HUES6 (cell line): ENCODE data around the gene LMLN.
A peak's percentile ranks its signal among the peaks of the same experiment; 100 is the strongest.
"Not testable (repeated sequence)": the region's sequence is repeated elsewhere in the genome, so short reads cannot be mapped to it uniquely, and the experiment has no call there.

Experiments used
- H3K27ac ChIP-seq: 2 replicates; pipeline ENCODE4 v1.7.0; 2013; ENCODE audit warnings: low read depth, mild to moderate bottlenecking, low read length, inconsistent platforms
- H3K27me3 ChIP-seq: 2 replicates; pipeline ENCODE4 v1.6.1; 2013; ENCODE audit warnings: low read length; ENCODE audit not compliant: control insufficient read depth, insufficient read depth
- H3K36me3 ChIP-seq: 2 replicates; pipeline ENCODE4 v1.6.1; 2013; ENCODE audit warnings: low read length; ENCODE audit not compliant: control insufficient read depth, insufficient read depth
- H3K4me1 ChIP-seq: 2 replicates; pipeline ENCODE4 v1.6.1; 2013; ENCODE audit warnings: low read length; ENCODE audit not compliant: control insufficient read depth, insufficient read depth
- H3K4me3 ChIP-seq: 2 replicates; pipeline ENCODE4 v1.5.1; 2013; ENCODE audit warnings: low read depth, low read length
- H3K9ac ChIP-seq: one replicate; pipeline ENCODE4 v1.6.1; 2013; ENCODE audit warnings: mild to moderate bottlenecking, low read length
- H3K9me3 ChIP-seq: 2 replicates; pipeline ENCODE4 v1.6.1; 2013; ENCODE audit warnings: low read depth, low read length; ENCODE audit not compliant: control insufficient read depth, insufficient read depth

The LMLN gene

GRCh38 chr3:197958346-197958745 lies 1.7 kb upstream of the LMLN start:
- Histone ChIP-seq H3K9ac (no peak overlapping the region), H3K27ac (no peak overlapping the region), H3K9me3 (no peaks in the 10 kb centered on the region), H3K36me3 (peaks cover 37% of the 10 kb centered on the region), H3K4me3 (no peak overlapping the region), H3K4me1 (peaks cover 9% of the 10 kb centered on the region), H3K27me3 (no peaks in the 10 kb centered on the region)

GRCh38 chr3:197958848-197959247 lies 1.2 kb upstream of the LMLN start:
- not testable (repeated sequence) for H3K4me3 ChIP-seq, H3K4me1 ChIP-seq, H3K9ac ChIP-seq, H3K27ac ChIP-seq, H3K9me3 ChIP-seq, H3K27me3 ChIP-seq
- peaks cover 32% of the 10 kb centered on the region for H3K36me3 ChIP-seq

- H3K4me3 ChIP-seq, result peak overlapping the region; percentile 82
- peaks cover 26% of the 10 kb centered on the region for H3K36me3 ChIP-seq
- H3K9me3 ChIP-seq, result no peaks in the 10 kb centered on the region
- no peak overlapping the region for H3K27ac ChIP-seq
- H3K4me1 ChIP-seq, result peaks cover 9% of the 10 kb centered on the region
- no peaks in the 10 kb centered on the region for H3K27me3 ChIP-seq
- H3K9ac ChIP-seq, result peak overlapping the region; percentile 27
Observed at GRCh38 chr3:197959500-197959890, 522 bp upstream of the LMLN start.

- peak overlapping the region; percentile 82 for H3K4me3 ChIP-seq
- peaks cover 9% of the 10 kb centered on the region for H3K4me1 ChIP-seq
- H3K9me3 ChIP-seq, result peaks cover 3% of the 10 kb centered on the region; the same call in 1 of the 2 replicates
- no peaks in the 10 kb centered on the region for H3K27me3 ChIP-seq
- peak overlapping the region; percentile 80 for H3K9ac ChIP-seq
- peaks cover 11% of the 10 kb centered on the region for H3K36me3 ChIP-seq
- H3K27ac ChIP-seq, result no peak overlapping the region
Observed at GRCh38 chr3:197960694-197961581, 921 bp downstream of the LMLN start.

- Histone ChIP-seq H3K9ac (no peak overlapping the region), H3K27ac (no peak overlapping the region), H3K36me3 (peaks cover 5% of the 10 kb centered on the region; the same call in 1 of the 2 replicates), H3K4me1 (peaks cover 9% of the 10 kb centered on the region), H3K27me3 (no peaks in the 10 kb centered on the region), H3K4me3 (no peak overlapping the region), H3K9me3 (peaks cover 5% of the 10 kb centered on the region)
Observed at GRCh38 chr3:197961582-197961945, 1.5 kb downstream of the LMLN start.

GRCh38 chr3:197963019-197963637 lies 3.1 kb downstream of the LMLN start:
- Histone ChIP-seq H3K9ac (no peak overlapping the region), H3K9me3 (peaks cover 16% of the 10 kb centered on the region)

GRCh38 chr3:197967337-197967989 lies 7.4 kb downstream of the LMLN start:
- not testable (repeated sequence) for H3K27ac ChIP-seq, H3K36me3 ChIP-seq, H3K4me1 ChIP-seq, H3K9ac ChIP-seq, H3K4me3 ChIP-seq, H3K27me3 ChIP-seq
- H3K9me3 ChIP-seq, result peaks cover 26% of the 10 kb centered on the region

More at GRCh38 chr3:197963019-197963637, 3.1 kb downstream of the LMLN start:
- H3K27ac ChIP-seq, result no peak overlapping the region
- no peak overlapping the region for H3K4me3 ChIP-seq
- H3K27me3 ChIP-seq, result no peaks in the 10 kb centered on the region
- H3K36me3 ChIP-seq, result no peaks in the 10 kb centered on the region
- H3K4me1 ChIP-seq, result peaks cover 9% of the 10 kb centered on the region

- no peak overlapping the region for H3K9ac ChIP-seq
- no peak overlapping the region for H3K4me3 ChIP-seq
- H3K36me3 ChIP-seq, result no peaks in the 10 kb centered on the region
- no peak overlapping the region for H3K27ac ChIP-seq
- H3K9me3 ChIP-seq, result peaks cover 26% of the 10 kb centered on the region
- H3K4me1 ChIP-seq, result no peaks in the 10 kb centered on the region
- H3K27me3 ChIP-seq, result no peaks in the 10 kb centered on the region
Observed at GRCh38 chr3:197970588-197970987, 10.6 kb downstream of the LMLN start.

- no peak overlapping the region for H3K9ac ChIP-seq
- no peaks in the 10 kb centered on the region for H3K36me3 ChIP-seq
- H3K9me3 ChIP-seq, result peaks cover 10% of the 10 kb centered on the region; the same call in 1 of the 2 replicates
- H3K4me1 ChIP-seq, result no peaks in the 10 kb centered on the region
- H3K4me3 ChIP-seq, result no peak overlapping the region
- no peaks in the 10 kb centered on the region for H3K27me3 ChIP-seq
- no peak overlapping the region for H3K27ac ChIP-seq
Observed at GRCh38 chr3:197974016-197974415, 14.0 kb downstream of the LMLN start.

GRCh38 chr3:197975311-197975710 lies 15.3 kb downstream of the LMLN start:
- no peak overlapping the region for H3K27ac ChIP-seq
- H3K4me1 ChIP-seq, result no peaks in the 10 kb centered on the region
- H3K9ac ChIP-seq, result no peak overlapping the region
- no peaks in the 10 kb centered on the region for H3K27me3 ChIP-seq
- H3K4me3 ChIP-seq, result no peak overlapping the region
- H3K9me3 ChIP-seq, result peaks cover 7% of the 10 kb centered on the region; the same call in 1 of the 2 replicates
- H3K36me3 ChIP-seq, result no peaks in the 10 kb centered on the region

GRCh38 chr3:197983076-197983475 lies 23.1 kb downstream of the LMLN start:
- Histone ChIP-seq H3K9ac (no peak overlapping the region), H3K27me3 (no peaks in the 10 kb centered on the region), H3K4me3 (no peak overlapping the region), H3K27ac (no peak overlapping the region), H3K4me1 (no peaks in the 10 kb centered on the region), H3K36me3 (no peaks in the 10 kb centered on the region), H3K9me3 (no peaks in the 10 kb centered on the region)
